ENCODE measurements around the gene TUBB. TPM values are rescaled to one million over a fixed set of nuclear protein-coding genes. Genes with fewer than 3 reads are reported as not detected.

TUBB gene
- total RNA-seq, 1 experiment from 2014 or later, result 1,719 TPM

- no peaks in the 10 kb centered on the region for H3K9me3 Mint-ChIP-seq
- no CpG with 5 or more reads among the region's 1 CpG for WGBS (ENCODE audit: extremely low coverage, insufficient read length, low lambda C conversion rate)
- peaks cover 61 to 69% of the 10 kb centered on the region in 2 experiments for H3K4me1 Mint-ChIP-seq
- H3K79me2 ChIP-seq (ENCODE audit: insufficient read depth, low read length), result no peaks in the 10 kb centered on the region
- H4K20me1 ChIP-seq (ENCODE audit: control insufficient read depth, insufficient read depth, insufficient read length), result no peaks in the 10 kb centered on the region
- no peak for TF ChIP-seq CTCF (conservative IDR thresholded peaks at IDR 0.05)
- no peaks in the 10 kb centered on the region for H3K27me3 ChIP-seq (ENCODE audit: insufficient read depth, low read length)
- no peak overlapping the region for H3K9ac ChIP-seq (ENCODE audit: extremely low read depth, insufficient read length, low read length)
- no peaks in the 10 kb centered on the region; the same call in 1 of the 2 replicates for H3K27me3 Mint-ChIP-seq (ENCODE audit: low read depth)
- no peak overlapping the region for H2AFZ ChIP-seq (ENCODE audit: low read length)
- no peak overlapping the region for H2AK5ac ChIP-seq (ENCODE audit: insufficient read length, low read length)
- no peak overlapping the region for H2BK15ac ChIP-seq (ENCODE audit: low read depth, low read length)
- H3K4me3 Mint-ChIP-seq, result no peak overlapping the region
- no peak overlapping the region for H3K14ac ChIP-seq (ENCODE audit: insufficient read depth, low read length)
- peaks cover 30% of the 10 kb centered on the region; the same call in 1 of the 2 replicates for H3K4me1 ChIP-seq (ENCODE audit: insufficient read depth, low read length)
- H4K5ac ChIP-seq (ENCODE audit: insufficient read length, low read depth, low read length), result no peak overlapping the region
- H3K9me3 ChIP-seq (ENCODE audit: control insufficient read depth, low read depth, low read length), result no peaks in the 10 kb centered on the region
- no peak overlapping the region for H3K56ac ChIP-seq (ENCODE audit: insufficient read length, low read depth, low read length)
- H3T11ph ChIP-seq (ENCODE audit: low read length), result no peak overlapping the region
- no peak overlapping the region for H3K4me2 ChIP-seq (ENCODE audit: insufficient read depth, insufficient read length, low read length)
- H2BK5ac ChIP-seq (ENCODE audit: insufficient read length, low read length), result no peak overlapping the region
- no peak overlapping the region for H2BK12ac ChIP-seq (ENCODE audit: insufficient read length, low read depth, low read length)
- H3K23ac ChIP-seq (ENCODE audit: insufficient read length, low read depth, low read length), result no peak overlapping the region
- H3K23me2 ChIP-seq (ENCODE audit: insufficient read length, low read depth, low read length, poor library complexity, severe bottlenecking), result no peaks in the 10 kb centered on the region
- no peaks in the 10 kb centered on the region for H3K79me1 ChIP-seq (ENCODE audit: insufficient read depth, low read depth, low read length, poor library complexity, severe bottlenecking)
- DNase-seq, result no peak
- no peak overlapping the region for H4K8ac ChIP-seq (replicated peaks; ENCODE audit: insufficient read length, low read depth, low read length)
- H3K18ac ChIP-seq (ENCODE audit: insufficient read length, low read depth, low read length), result no peak overlapping the region
- H2BK120ac ChIP-seq (ENCODE audit: low read depth, low read length, poor library complexity, severe bottlenecking), result no peak overlapping the region
- H4K91ac ChIP-seq (ENCODE audit: insufficient read length, low read depth, low read length), result no peak overlapping the region
- H2BK20ac ChIP-seq (ENCODE audit: low read depth, low read length, poor library complexity, severe bottlenecking), result no peak overlapping the region
- no peak overlapping the region for H3K27ac ChIP-seq (ENCODE audit: insufficient read length, low read depth, low read length)
- H3K36me3 Mint-ChIP-seq (ENCODE audit: insufficient read depth in 1 of 3, low read depth in 3 of 3), result peaks cover 0 to 1% (median 0%) of the 10 kb centered on the region in 3 experiments; a peak in 1 of 7 replicates
- H3K27ac Mint-ChIP-seq, result no peak overlapping the region
- H3K4ac ChIP-seq (ENCODE audit: low read depth, low read length), result no peak overlapping the region
Observed at GRCh38 chr6:30767944-30768301, 47.8 kb downstream of the TUBB start.
